GM19372 (cell line): ENCODE data around the gene C1QTNF3.
"Not testable (repeated sequence)": the region's sequence is repeated elsewhere in the genome, so short reads cannot be mapped to it uniquely, and the experiment has no call there.

ENCODE experiments used
- ATAC-seq: cut with Tn5 transposase; IDR thresholded peaks from one replicate; pipeline ENCODE4 v1.9.1; 2021; ENCODE audit warnings: mild to moderate bottlenecking, low read depth, moderate library complexity; ENCODE audit not compliant: unreplicated experiment

C1QTNF3 gene, protein sequence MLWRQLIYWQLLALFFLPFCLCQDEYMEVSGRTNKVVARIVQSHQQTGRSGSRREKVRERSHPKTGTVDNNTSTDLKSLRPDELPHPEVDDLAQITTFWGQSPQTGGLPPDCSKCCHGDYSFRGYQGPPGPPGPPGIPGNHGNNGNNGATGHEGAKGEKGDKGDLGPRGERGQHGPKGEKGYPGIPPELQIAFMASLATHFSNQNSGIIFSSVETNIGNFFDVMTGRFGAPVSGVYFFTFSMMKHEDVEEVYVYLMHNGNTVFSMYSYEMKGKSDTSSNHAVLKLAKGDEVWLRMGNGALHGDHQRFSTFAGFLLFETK

DNA sequence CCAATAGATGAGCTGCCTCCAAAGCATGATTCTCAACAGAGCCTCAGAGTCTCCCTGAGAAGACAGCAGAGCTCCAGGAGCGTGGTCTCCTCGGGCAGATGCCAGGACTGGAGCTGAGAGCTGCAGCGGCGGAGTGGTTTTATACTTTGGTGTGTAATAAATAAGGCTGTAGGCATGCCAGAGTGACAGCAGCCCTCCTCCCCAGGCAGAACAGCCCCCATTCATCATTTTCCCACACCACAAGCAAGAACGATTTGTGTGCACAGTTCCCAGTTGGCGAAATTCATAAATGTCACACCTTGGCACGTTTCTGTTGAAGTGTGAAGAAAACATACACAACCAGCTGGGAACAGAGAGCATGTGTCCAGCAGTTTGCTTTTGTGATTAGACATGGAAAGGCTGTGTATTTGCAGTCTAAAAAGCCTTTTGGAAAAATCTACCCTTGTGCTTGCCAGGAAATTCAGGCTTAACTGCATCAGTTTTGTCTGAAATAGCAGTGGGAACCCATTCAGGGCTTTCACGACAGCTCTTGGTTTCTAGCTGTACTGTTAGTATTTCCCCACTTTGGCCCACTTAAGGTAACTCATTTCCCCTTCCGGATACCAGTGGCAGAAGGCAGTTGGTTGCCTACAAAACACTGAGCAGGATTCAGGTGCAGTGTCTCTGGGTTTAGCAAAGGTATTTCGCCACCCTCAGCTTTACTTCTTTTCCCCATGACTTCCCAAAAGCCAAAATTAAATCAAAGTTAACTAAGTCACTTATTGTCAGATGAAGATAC is at the start of gene C1QTNF3:
C1QTNF3 (minus strand) TSS at position 115 of the 778 bp plus-strand sequence; CDS start at position 27, 88 bp downstream.
- ATAC-seq: no peak

DNA sequence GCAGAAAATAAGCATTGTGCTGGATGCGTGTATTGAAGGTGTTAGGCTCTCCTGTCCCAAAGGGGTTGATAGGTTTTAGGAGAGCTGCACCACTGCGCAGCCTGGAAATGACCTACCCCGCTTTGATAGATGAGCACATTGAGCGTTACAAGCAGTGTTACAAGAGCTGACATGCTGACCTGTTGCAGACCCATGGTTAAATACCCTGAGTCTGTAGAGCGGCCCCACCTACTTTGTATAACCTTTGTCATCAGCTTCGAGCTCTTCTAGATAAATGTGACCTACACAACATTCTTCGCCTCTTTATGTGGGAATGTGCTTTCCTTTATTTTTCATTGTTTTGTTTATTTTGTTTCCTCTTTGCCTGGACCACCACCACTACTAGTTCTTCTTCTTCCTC is 48.0 kb upstream of the C1QTNF3 start:
- not testable (repeated sequence) for ATAC-seq

DNA sequence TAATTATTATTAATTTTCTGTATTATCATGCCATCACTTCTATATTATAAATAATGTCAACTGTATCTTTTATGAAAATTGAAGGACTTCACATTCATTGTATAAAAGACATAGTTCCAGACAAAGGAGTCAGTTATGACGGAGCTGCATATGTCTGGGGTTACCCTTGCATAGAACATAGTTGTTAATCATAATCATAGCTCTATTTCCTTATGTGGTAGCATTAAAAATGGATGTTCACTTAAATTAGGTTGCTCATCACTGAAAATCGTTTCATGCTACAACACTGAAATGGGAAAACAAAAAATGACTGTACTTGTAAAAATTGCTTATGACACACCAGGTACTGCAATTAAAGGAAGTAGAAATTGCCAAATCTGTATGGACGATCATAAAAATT is 46.8 kb upstream of the C1QTNF3 start:
- ATAC-seq: not testable (repeated sequence)

DNA sequence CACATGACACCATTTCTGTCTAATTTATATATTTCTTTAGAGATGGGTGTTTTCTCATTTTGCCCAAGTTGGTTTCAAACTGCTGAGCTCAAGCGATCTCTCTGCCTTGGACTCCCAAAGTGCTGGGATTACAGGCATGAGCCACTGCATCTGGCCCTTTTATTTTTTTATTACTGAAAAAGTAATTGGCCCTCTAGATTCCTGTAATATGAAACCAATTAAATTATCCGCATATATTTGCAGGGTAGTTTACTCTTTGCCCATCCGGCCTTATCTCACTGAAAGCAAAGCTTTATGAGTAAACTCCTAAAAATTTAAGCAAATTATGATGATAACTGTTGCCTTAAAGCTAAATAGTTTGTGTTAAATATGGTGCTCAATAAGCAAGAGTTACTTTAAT is 44.7 kb upstream of the C1QTNF3 start:
- ATAC-seq: not testable (repeated sequence)

DNA sequence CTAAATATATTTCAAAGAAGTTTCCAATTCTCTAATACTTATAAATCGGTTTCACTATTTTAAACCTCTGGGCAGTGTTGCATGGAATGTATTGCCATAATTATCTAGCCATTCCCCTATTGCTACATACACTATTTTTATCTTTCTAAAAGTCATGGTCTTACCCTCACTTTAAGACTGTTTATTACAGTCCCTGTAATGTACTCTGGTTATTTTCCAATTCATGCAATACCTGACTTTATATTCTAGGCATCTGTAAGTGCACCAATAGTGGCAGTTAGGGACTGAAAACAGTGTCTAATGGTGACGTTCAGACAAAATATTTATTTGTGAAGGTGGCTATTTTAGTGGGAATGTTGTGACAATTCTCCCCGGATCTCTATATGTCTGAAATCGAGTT is 40.9 kb upstream of the C1QTNF3 start:
- not testable (repeated sequence) for ATAC-seq

DNA sequence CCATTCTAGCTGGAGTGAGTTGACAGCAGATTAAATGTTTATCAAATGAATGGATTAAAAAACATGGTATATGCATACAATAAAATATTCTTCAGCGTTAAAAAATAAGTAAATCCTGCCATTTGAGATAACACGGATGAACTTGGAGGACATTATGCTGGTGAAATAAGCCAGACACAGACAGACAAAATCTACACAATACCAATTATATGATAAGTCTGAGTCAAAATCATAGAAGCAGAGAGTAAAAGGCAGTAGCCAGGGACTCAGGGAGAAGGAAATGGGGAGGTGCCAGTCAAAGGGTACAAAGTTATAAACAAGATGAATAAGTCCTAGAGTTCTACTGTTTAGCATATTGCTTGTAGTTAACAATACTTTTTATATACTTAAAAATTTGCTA is 36.5 kb upstream of the C1QTNF3 start:
- ATAC-seq: not testable (repeated sequence)

DNA sequence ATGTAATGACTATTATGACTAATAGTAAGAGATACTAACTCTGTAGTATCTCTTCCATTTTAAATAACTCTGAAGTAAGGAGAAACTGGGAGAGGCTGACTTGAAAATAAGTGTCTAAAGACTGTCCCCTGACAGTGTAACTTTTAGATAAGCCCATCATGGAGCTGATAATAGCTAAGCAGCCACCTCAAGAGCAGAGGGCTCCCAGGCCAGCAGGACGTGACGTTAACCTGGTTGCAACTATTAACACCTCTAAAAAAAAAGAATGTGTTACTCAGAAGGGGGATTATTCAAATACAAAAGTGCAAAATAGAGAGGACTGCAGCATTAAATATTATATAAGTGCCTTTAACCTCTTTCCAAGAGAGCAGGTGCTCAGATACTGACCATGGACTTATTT is 34.6 kb upstream of the C1QTNF3 start:
- not testable (repeated sequence) for ATAC-seq

DNA sequence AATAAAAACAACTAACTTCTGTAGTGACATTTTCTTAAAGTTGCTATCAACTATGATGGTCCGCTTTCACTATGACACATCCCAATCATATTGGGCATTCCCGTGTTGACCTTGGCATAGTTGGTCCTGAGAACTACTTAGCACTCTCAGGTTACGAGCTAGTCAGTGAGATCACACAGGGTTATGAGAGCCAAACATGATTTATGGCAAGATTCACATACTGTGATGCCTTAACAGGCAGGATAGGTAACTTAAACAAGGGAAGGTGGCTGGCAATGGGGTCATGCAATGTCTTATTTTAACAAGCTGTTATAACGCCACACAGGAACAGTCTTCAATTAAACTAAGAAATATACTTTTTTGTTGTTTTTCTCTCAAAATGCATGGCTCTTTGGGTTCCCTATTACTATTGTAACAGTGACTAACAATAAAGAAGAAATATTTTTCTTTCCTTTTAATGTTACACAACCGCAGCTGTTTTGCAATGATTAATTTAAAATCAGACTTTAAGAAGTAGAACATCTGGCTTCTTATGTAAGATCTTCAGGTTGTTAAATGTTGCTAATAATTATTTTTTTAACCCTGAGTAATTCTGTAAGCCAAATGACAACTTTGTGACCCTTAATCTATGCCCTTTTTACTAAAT is 33.8 kb upstream of the C1QTNF3 start:
- ATAC-seq: not testable (repeated sequence)

DNA sequence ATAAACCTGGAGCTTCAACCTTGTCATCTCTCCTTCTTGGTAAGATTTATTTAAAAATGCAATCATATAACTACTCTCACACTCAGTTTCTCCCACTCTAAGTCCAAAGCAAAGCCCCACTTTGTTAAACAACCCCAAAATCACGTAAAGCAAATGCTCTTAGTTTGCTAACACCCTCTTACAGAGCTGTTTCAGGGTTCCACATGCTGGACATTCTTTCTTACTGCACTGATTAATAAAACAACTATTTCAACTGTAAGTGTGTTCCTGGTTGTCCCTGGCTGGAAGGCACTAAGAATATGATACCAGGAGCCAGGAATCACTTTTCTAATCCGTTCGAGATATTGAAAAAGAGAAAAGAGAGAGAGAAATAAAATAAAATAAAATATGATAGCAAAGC is 31.5 kb upstream of the C1QTNF3 start:
- ATAC-seq: not testable (repeated sequence)

DNA sequence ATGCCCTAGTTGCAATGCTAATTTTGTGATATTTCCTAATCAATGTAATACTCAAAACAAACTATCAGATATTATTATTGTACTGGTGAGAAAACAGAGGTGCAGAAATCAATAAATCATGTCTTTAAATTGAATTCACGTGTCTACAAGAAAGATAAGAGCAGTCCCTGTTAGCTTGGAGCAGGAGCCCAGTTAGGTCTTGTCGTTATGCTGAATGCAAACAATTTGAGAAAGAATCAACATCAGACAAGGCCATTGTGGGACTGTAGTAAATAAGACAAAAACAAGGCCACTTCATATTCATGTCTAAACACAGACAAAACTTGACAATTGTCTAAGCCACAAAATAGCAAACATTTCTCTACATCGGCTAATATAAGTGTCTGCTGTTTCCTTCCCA is 31.1 kb upstream of the C1QTNF3 start:
- not testable (repeated sequence) for ATAC-seq

DNA sequence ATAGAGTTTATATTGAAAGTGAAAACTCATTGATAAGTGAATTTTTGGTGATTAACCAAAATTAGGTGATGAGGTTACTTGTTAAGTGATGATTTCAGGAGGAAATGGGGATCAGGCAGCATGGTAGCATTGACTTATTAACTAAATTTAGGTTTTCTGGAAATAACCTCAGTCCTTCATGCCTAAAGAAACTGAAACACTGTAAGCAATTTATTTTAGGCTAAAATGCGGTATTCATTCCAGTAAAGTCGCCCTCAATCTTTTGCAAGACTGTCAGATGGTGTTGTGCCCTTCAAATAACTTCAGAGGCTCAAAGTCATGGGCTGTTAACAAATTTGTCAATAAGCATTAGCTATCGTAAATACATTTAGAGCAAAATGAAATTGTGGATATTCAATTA is 27.6 kb upstream of the C1QTNF3 start:
- ATAC-seq: not testable (repeated sequence)

DNA sequence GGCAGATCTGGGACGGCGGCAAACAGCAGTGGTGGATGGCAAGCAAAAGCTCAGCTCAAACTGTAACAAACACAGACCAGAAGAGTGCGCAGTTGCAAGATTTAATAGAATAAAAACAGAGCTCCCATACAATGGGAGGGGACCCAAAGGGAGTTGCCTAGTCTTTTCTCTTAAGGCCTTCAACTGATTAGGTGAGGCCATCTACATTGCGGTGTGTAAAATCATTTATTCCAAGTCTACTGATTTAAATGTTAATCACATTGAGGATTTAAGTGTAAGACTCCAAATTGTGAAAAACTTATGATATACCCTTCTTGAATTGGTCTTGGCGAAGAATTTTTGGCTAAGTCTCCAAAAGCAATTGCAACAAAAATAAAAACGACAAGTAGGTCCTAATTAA is 21.6 kb upstream of the C1QTNF3 start:
- ATAC-seq: no peak

DNA sequence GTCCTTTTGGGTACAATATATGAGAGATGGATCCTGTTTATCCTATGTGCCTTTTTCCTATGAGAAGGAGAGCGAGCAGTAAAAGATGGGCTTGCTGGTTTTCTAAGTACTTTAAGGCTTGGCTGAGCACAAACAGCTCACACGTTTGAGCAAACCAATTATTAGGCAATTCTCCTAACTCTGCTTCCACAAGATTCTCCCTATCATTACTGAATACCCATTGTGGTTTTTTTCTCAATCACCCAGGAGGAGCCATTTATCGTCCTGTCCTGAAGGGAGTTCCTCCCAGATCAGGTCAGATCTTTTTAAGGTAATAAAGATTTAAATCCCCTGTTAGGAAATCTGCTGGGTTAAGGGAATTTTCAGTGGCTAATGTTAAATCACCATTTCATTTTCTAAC is 19.4 kb upstream of the C1QTNF3 start:
- ATAC-seq: no peak

DNA sequence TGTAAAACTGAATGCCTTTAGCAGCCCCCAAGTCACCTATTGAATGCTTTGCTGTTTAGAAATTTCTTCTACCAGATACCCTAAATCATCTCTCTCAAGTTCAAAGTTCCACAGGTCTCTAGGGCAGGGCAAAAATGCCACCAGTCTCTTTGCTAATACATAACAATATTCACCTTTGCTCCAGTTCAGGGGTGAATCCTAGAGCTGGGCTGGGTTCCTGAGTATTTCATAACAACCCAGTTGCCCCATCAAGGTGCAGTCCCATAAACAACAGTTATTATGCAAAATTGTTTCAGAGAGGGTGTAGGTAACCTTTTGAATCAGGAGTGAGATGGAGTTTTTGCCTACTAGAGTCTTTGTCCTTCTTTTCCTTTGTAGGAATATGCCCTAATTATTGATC is 19.0 kb upstream of the C1QTNF3 start:
- no peak for ATAC-seq

DNA sequence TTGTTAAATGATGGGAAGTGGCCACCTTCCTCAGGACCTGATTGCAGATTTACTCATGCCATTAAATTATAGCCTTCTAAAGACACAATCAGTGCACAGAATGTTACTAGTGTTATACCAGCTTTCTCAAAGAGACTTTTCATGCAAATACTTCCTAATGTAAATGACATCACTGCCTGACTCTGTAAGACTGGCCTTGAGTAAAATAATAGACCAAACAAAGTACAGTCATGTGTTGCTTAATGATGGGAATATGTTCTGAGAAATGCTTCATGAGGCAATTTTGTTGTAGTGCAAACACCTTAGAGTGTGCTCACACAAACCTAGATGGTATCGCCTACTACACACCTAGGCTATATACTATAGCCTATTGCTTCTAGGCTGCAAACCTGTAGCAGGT is 17.0 kb upstream of the C1QTNF3 start:
- ATAC-seq: no peak

DNA sequence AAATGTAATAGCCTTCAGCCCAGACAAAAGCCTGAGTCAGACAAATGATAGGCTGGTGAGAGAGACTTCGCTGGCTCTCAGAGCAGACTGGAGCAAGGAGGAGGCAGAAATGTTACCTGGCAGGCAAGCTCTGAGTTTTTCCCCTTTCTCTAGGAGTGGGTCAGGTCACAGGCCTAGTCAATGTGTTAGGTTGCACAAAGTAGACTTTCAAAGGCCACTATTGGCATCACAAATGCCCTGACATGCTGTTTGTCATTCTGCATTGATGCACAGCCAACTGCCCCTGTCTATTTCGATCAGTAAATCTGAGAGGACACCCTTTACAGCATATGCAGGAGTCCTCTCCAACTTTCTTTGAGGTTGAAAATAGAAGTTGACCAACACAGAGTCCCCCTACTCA is 15.5 kb upstream of the C1QTNF3 start:
- no peak for ATAC-seq

DNA sequence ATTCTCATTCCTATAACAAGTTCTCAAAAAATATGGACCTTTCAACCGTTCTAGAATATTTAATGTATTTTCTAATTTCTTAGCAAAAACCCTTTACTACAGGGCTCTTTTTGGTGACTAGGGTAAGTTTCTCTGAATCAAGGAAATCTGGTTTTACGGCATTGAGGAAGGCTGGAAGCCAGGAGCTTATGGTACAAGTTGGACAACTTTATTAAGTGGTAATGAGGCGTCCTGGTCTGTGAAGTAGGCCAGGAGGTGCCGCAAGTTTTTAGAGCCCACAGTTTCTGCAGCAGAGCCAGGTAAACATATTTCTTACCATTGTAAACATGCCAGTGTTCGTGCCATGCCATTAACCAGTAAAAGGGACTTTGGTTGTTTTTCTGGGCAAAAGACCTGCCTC is 14.6 kb upstream of the C1QTNF3 start:
- ATAC-seq: no peak

DNA sequence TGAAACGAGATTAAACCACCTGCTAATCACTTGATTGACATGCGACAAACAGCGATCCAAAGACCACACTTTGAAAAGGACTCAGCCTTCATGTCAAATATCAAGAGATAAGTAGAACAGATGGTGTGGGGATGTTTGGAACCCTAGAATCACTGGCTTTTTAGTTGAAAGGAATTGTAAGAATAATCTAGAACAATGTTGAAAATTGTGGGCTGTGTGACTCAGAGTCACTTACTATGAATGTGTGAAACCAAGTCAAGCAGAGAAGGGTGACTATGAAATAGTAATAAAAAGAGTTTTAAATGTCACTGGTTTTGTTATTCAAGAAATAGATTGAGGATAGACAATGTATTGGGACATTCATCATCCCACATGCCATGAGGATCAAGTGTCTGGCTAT is 14.1 kb upstream of the C1QTNF3 start:
- ATAC-seq: no peak

DNA sequence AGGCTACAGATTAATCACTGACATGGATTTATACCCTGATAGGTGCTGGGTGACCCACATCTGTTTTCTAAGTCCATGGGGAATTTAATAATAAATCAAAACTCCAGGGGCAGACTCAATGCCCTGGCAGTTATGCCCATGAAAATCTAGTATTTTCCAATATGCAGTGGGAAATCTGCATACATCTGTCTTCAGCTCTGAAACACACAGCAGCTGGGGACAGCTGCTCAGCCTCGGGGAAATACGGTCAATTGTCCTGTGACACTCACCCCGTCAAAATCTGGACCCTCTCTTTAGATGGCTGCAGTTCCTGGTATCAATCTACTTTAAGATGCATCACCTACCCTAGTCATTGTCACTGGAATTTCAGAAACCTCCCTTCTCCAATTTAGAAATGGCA is 12.7 kb upstream of the C1QTNF3 start:
- no peak for ATAC-seq

DNA sequence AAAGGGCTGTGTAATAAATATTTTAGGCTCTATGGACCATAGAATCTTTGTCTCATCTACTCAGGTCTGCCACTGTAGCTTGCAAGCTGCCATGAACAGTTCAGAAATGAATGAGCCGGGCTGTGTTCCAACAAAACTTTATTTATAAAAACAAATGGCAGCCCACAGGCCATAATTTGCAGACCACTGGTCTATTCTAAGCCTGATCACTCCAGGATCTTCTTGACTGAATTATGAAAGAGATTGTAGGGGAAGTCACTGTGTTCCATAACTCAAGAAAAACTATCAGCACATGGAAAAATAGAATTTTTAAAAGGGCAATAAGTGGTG is 11.4 kb upstream of the C1QTNF3 start:
- no peak for ATAC-seq

DNA sequence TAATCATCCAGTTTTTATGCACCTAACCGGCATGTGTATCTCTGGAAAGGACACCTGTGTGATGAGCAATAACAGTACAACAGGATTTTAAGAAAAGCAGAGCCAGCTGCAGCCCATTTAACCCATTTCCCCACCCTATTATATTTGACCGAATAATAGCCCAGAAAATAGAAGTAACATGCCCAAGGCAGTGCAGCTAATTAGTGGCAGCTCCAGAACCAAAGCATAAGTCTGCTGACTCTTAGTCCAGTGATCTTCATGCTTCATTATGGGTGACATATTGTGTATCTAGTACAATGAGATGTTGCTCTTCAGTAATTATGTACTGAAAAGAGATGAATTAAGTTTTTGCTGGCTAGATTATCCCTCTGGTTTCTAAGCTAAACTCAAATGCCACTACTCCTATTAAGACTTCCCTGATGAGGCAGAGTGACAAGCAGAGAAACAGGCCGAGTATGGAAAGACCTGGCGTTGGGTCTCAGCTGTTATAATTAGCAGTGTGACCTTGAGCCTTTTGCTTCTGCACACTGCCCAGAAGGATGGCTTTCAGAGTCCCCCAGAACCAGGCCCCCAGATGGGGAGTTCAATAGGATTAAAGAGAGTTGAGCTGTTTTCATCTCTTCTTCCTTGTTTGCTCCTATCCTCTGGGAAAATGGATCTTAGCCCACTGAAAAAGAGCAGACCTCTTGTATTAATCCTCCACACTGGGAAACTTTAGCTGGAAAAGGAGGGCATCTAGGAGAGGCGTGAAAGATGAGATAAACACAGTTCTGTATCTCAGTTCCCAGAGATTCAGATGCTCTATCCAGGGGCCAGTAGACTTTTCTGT is 10.8 kb upstream of the C1QTNF3 start:
- ATAC-seq: no peak
